Peyer's patch (tissue), 4 donors: ENCODE data around the gene ITGB2.

Experiments used
- CTCF ChIP-seq, 6 experiments: fragments of 450-650 bp in 4 of 6; fragments of 200-600 bp in 2 of 6; sonication (generic) in 1 of 6; IDR thresholded peaks; one replicate each; pipeline ENCODE4 v1.5.1; 2017 to 2019; ENCODE audit warnings: antibody characterized with exemption in 6 of 6, mild to moderate bottlenecking in 3 of 6, moderate library complexity in 1 of 6
- POLR2A ChIP-seq, 2 donors: fragments of 450-650 bp; IDR thresholded peaks; one replicate each; pipeline ENCODE4 v1.5.1; 2017; ENCODE audit warnings: antibody characterized with exemption in 2 of 2, mild to moderate bottlenecking in 2 of 2, moderate library complexity in 2 of 2

- TF ChIP-seq CTCF (IDR thresholded peaks at IDR 0.05): no peak
- no peak for TF ChIP-seq POLR2A (IDR thresholded peaks at IDR 0.05)
These were observed 40.1 kb downstream of the ITGB2 start for GRCh38 chr21:44880405-44881197.
